Adrenal gland (tissue), 12 donors: ENCODE data around the gene SLC25A47. TPM values are rescaled to one million over a fixed set of nuclear protein-coding genes. Genes with fewer than 3 reads are reported as not detected.
"Not testable (repeated sequence)": the region's sequence is repeated elsewhere in the genome, so short reads cannot be mapped to it uniquely, and the experiment has no call there.

ENCODE experiments used
- DNase-seq, 7 donors: peaks; one replicate each; pipeline ENCODE4 v3.0.0-alpha.2; 2019 to 2020
- H3K27ac ChIP-seq, 5 donors: fragments of 200-600 bp; sonication (generic) in 4 of 5; 1 replicate in 3 of 5; 2 replicates in 2 of 5; pipeline versions ENCODE4 v1.5.1 to v1.8.0; 2016 to 2020; ENCODE audit warnings: mild to moderate bottlenecking in 1 of 5
- H3K27me3 ChIP-seq: fragments of 200-600 bp; 2 replicates; pipeline ENCODE4 v1.8.0; 2021
- H3K36me3 ChIP-seq, 2 donors: fragments of 200-600 bp; replicated peaks in 1 of 2; 1 replicate in 1 of 2; 2 replicates in 1 of 2; pipeline versions ENCODE4 v1.5.1 to v1.8.0; 2018 to 2022
- H3K4me1 ChIP-seq, 2 donors: fragments of 200-600 bp; replicated peaks in 1 of 2; 1 replicate in 1 of 2; 2 replicates in 1 of 2; pipeline versions ENCODE4 v1.5.1 to v1.8.0; 2018 to 2021
- H3K4me3 ChIP-seq, 4 donors: fragments of 200-600 bp; sonication (generic) in 3 of 4; one replicate each; pipeline ENCODE4 v1.5.1; 2016 to 2018
- H3K9me3 ChIP-seq, 3 donors: fragments of 200-600 bp; sonication (generic) in 1 of 3; replicated peaks in 1 of 3; 1 replicate in 2 of 3; 2 replicates in 1 of 3; pipeline versions ENCODE4 v1.5.1 to v1.8.0; 2016 to 2021
- CTCF ChIP-seq, 6 experiments: fragments of 450-650 bp in 4 of 6; fragments of 200-600 bp in 2 of 6; sonication (generic) in 1 of 6; IDR thresholded peaks; 1 replicate in 5 of 6; 2 replicates in 1 of 6; pipeline versions ENCODE4 v1.5.1 to v1.8.0; 2016 to 2021; ENCODE audit warnings: antibody characterized with exemption in 6 of 6, mild to moderate bottlenecking in 2 of 6, moderate library complexity in 1 of 6
- POLR2A ChIP-seq, 2 donors: fragments of 450-650 bp; IDR thresholded peaks; one replicate each; pipeline ENCODE4 v1.6.1; 2017; ENCODE audit warnings: antibody characterized with exemption in 2 of 2, mild to moderate bottlenecking in 2 of 2, moderate library complexity in 1 of 2
- WGBS, 4 donors: extraction: QIAGEN DNeasy Blood & Tissue Kit in 2 of 4; methylation state at CpG; one replicate each; pipeline versions ENCODE4 v1.1.5 to v1.1.7; 2013 to 2017; 5-methylcytosine and 5-hydroxymethylcytosine counted together
- intact Hi-C, 2 donors: fragments of 100-400 bp; cut with DNase I; formaldehyde crosslinking; loops; one replicate each; pipeline versions ENCODE4 v1.14.1 to v1.15.0; 2022 to 2023
- polyA plus RNA-seq, 3 donors: library from polyadenylated mRNA; stranded (reverse); fragments of 200-250 nt in 2 of 3; fragments of 350-450 nt in 1 of 3; fragmentation: Illumina TruSeq in 1 of 3; extraction: RNeasy Lipid Tissue Mini Kit (QIAGEN cat#74804) in 1 of 3; gene quantifications; one replicate each; pipeline ENCODE4 v1.2.3, GENCODE V29; 2013 to 2014
- total RNA-seq, 9 donors: library from RNA; depleted of rRNA in 4 of 9; stranded (reverse); fragments of >200 nt in 4 of 9; fragments of 120-200 nt in 1 of 9; fragmentation: NEBNext Ultra II Directional in 1 of 9; extraction: Animal tissue kit (Norgen Biotek cat#: 25700) in 1 of 9; gene quantifications; one replicate each; pipeline versions ENCODE4 v1.1.0 to v1.2.4, GENCODE V29; 2013 to 2023
- donor health status: healthy with polysubstance abuse.
- donor health status: Bipolar disorder and iron deficiency.
- donor health status: DM: yes; HTN: yes; CAD: no.
- donor health status: DM: no; HTN: no; CAD: no.
- donor health status: DM: no; HTN: no; CAD: no.
- donor health status: DM: yes; HTN: yes; CAD: no.

The SLC25A47 gene
- total and polyA plus RNA-seq, 12 donors = 0.07 to 0.28 (median 0.14) TPM; not detected in 9

GRCh38 chr14:100306998-100307765, 16.0 kb upstream of the SLC25A47 start:
- no peaks in the 10 kb centered on the region for H3K9me3 ChIP-seq
- H3K27ac ChIP-seq = peak overlapping the region; percentile 30 to 92 (median 90)
- H3K4me3 ChIP-seq = peak overlapping the region; percentile 40 to 89 (median 58)
- H3K27me3 ChIP-seq = no peaks in the 10 kb centered on the region
- DNase-seq = peak in 5 of 7 donors; percentile 37 to 67 (median 60)
- peaks cover 26 to 35% of the 10 kb centered on the region in 2 donors for H3K4me1 ChIP-seq
- no peaks in the 10 kb centered on the region for H3K36me3 ChIP-seq
- WGBS, 4 donors = 2 to 20% (median 9%) methylated on average over 11 to 49 of the region's 49 CpGs
- intact Hi-C loops = loop anchor here in 1 of 2 donors (10.0 kb wide), 1 partner anchor 68 kb away; the partner anchor contains the start of gene WDR25
- TF ChIP-seq POLR2A (IDR thresholded peaks at IDR 0.05) (peak in 1 of 2 donors; percentile 7), CTCF (IDR thresholded peaks at IDR 0.05) (no peak)

GRCh38 chr14:100307766-100308426, 15.2 kb upstream of the SLC25A47 start:
- intact Hi-C loops = loop anchor here in 1 of 2 donors (10.0 kb wide), 1 partner anchor 67 kb away; the partner anchor contains the start of gene WDR25
- H3K36me3 ChIP-seq = no peaks in the 10 kb centered on the region
- H3K9me3 ChIP-seq = no peaks in the 10 kb centered on the region
- no peak for TF ChIP-seq CTCF (IDR thresholded peaks at IDR 0.05)
- TF ChIP-seq POLR2A (IDR thresholded peaks at IDR 0.05) = no peak
- peak overlapping the region in 3 of 5 donors; percentile 90 to 92 (median 92) for H3K27ac ChIP-seq
- WGBS, 4 donors = 78 to 86% (median 85%) methylated on average over 5 of the region's 5 CpGs
- peak overlapping the region in 1 of 4 donors; percentile 76 for H3K4me3 ChIP-seq
- H3K4me1 ChIP-seq = peaks cover 22 to 28% of the 10 kb centered on the region in 2 donors
- no peaks in the 10 kb centered on the region for H3K27me3 ChIP-seq
- no peak for DNase-seq

GRCh38 chr14:100308427-100308792, 14.7 kb upstream of the SLC25A47 start:
- Histone ChIP-seq H3K4me1 (peaks cover 22 to 23% of the 10 kb centered on the region in 2 donors), H3K27ac (peak overlapping the region in 3 of 5 donors; percentile 29 to 92 (median 49))
- DNase-seq, H3K9me3 ChIP-seq, H3K4me3 ChIP-seq, H3K27me3 ChIP-seq, H3K36me3 ChIP-seq: not testable (repeated sequence)
- intact Hi-C loops = loop anchor here in 1 of 2 donors (10.0 kb wide), 1 partner anchor 66 kb away; the partner anchor contains the start of gene WDR25
- WGBS, 4 donors = 68 to 83% (median 71%) methylated on average over 6 of the region's 6 CpGs

GRCh38 chr14:100309028-100309737, 14.0 kb upstream of the SLC25A47 start:
- Histone ChIP-seq H3K27me3 (no peaks in the 10 kb centered on the region), H3K4me1 (peaks cover 19 to 22% of the 10 kb centered on the region in 2 donors), H3K9me3 (no peaks in the 10 kb centered on the region), H3K36me3 (no peaks in the 10 kb centered on the region), H3K4me3 (no peak overlapping the region), H3K27ac (peak overlapping the region in 3 of 5 donors; percentile 29 to 67 (median 49))
- TF ChIP-seq POLR2A (IDR thresholded peaks at IDR 0.05) = no peak
- TF ChIP-seq CTCF (IDR thresholded peaks at IDR 0.05) = peak in 1 of 6 experiments; percentile 10
- no peak for DNase-seq
- intact Hi-C loops = loop anchor here in 1 of 2 donors (10.0 kb wide), 1 partner anchor 66 kb away; the partner anchor contains the start of gene WDR25
- WGBS, 4 donors = 40 to 55% (median 43%) methylated on average over 2 to 8 of the region's 8 CpGs

- H3K27me3 ChIP-seq, H3K9me3 ChIP-seq, H3K36me3 ChIP-seq, intact Hi-C loops, H3K4me3 ChIP-seq, H3K27ac ChIP-seq, DNase-seq: not testable (repeated sequence)
- WGBS, 4 donors = 33 to 48% (median 41%) methylated on average over 15 to 18 of the region's 18 CpGs
- peaks cover 6 to 14% of the 10 kb centered on the region in 2 donors for H3K4me1 ChIP-seq
Observed at GRCh38 chr14:100312110-100312876, 10.8 kb upstream of the SLC25A47 start.
